Adrenal gland (tissue), 12 donors: ENCODE results near the gene CRNKL1. TPM values are rescaled to one million over a fixed set of nuclear protein-coding genes. Genes with fewer than 3 reads are reported as not detected.

Experiments used
- DNase-seq, 7 donors: peaks; one replicate each; pipeline ENCODE4 v3.0.0-alpha.2; 2019 to 2020
- H3K27ac ChIP-seq, 5 donors: fragments of 200-600 bp; sonication (generic) in 4 of 5; 1 replicate in 3 of 5; 2 replicates in 2 of 5; pipeline versions ENCODE4 v1.5.1 to v1.8.0; 2016 to 2020; ENCODE audit warnings: mild to moderate bottlenecking in 1 of 5
- H3K27me3 ChIP-seq: fragments of 200-600 bp; 2 replicates; pipeline ENCODE4 v1.8.0; 2021
- H3K36me3 ChIP-seq, 2 donors: fragments of 200-600 bp; replicated peaks in 1 of 2; 1 replicate in 1 of 2; 2 replicates in 1 of 2; pipeline versions ENCODE4 v1.5.1 to v1.8.0; 2018 to 2022
- H3K4me1 ChIP-seq, 2 donors: fragments of 200-600 bp; replicated peaks in 1 of 2; 1 replicate in 1 of 2; 2 replicates in 1 of 2; pipeline versions ENCODE4 v1.5.1 to v1.8.0; 2018 to 2021
- H3K4me3 ChIP-seq, 4 donors: fragments of 200-600 bp; sonication (generic) in 3 of 4; one replicate each; pipeline ENCODE4 v1.5.1; 2016 to 2018
- H3K9me3 ChIP-seq, 3 donors: fragments of 200-600 bp; sonication (generic) in 1 of 3; replicated peaks in 1 of 3; 1 replicate in 2 of 3; 2 replicates in 1 of 3; pipeline versions ENCODE4 v1.5.1 to v1.8.0; 2016 to 2021
- CTCF ChIP-seq, 6 experiments: fragments of 450-650 bp in 4 of 6; fragments of 200-600 bp in 2 of 6; sonication (generic) in 1 of 6; IDR thresholded peaks; 1 replicate in 5 of 6; 2 replicates in 1 of 6; pipeline versions ENCODE4 v1.5.1 to v1.8.0; 2016 to 2021; ENCODE audit warnings: antibody characterized with exemption in 6 of 6, mild to moderate bottlenecking in 2 of 6, moderate library complexity in 1 of 6
- POLR2A ChIP-seq, 2 donors: fragments of 450-650 bp; IDR thresholded peaks; one replicate each; pipeline ENCODE4 v1.6.1; 2017; ENCODE audit warnings: antibody characterized with exemption in 2 of 2, mild to moderate bottlenecking in 2 of 2, moderate library complexity in 1 of 2
- WGBS, 4 donors: extraction: QIAGEN DNeasy Blood & Tissue Kit in 2 of 4; methylation state at CpG; one replicate each; pipeline versions ENCODE4 v1.1.5 to v1.1.7; 2013 to 2017; 5-methylcytosine and 5-hydroxymethylcytosine counted together
- intact Hi-C, 2 donors: fragments of 100-400 bp; cut with DNase I; formaldehyde crosslinking; loops; one replicate each; pipeline versions ENCODE4 v1.14.1 to v1.15.0; 2022 to 2023
- polyA plus RNA-seq, 3 donors: library from polyadenylated mRNA; stranded (reverse); fragments of 200-250 nt in 2 of 3; fragments of 350-450 nt in 1 of 3; fragmentation: Illumina TruSeq in 1 of 3; extraction: RNeasy Lipid Tissue Mini Kit (QIAGEN cat#74804) in 1 of 3; gene quantifications; one replicate each; pipeline ENCODE4 v1.2.3, GENCODE V29; 2013 to 2014
- total RNA-seq, 9 donors: library from RNA; depleted of rRNA in 4 of 9; stranded (reverse); fragments of >200 nt in 4 of 9; fragments of 120-200 nt in 1 of 9; fragmentation: NEBNext Ultra II Directional in 1 of 9; extraction: Animal tissue kit (Norgen Biotek cat#: 25700) in 1 of 9; gene quantifications; one replicate each; pipeline versions ENCODE4 v1.1.0 to v1.2.4, GENCODE V29; 2013 to 2023
- donor health status: healthy with polysubstance abuse.
- donor health status: Bipolar disorder and iron deficiency.
- donor health status: DM: yes; HTN: yes; CAD: no.
- donor health status: DM: no; HTN: no; CAD: no.
- donor health status: DM: no; HTN: no; CAD: no.
- donor health status: DM: yes; HTN: yes; CAD: no.

Gene CRNKL1
- total and polyA plus RNA-seq, 12 donors: 9.6 to 32.0 (median 18.7) TPM

DNA sequence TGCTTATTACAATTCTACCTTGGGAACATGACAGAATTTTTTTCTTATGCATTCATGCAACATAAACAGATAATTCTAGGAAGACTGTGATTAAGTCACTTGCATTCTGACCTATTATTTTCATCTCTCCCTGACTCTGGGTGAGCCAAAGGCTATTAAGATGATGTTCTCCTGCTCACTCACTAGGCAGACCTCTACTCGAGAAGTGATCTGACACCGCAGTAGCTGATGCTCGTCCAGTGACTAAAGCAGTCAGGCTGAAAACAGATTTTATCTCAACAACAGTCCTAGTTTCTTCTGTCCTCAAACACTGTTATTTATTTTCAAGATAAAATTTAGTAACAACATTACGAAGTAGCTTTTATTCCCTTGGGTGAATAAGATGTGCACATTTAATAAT lies 17.8 kb downstream of the CRNKL1 start:
- no peak for TF ChIP-seq POLR2A (IDR thresholded peaks at IDR 0.05)
- TF ChIP-seq CTCF (IDR thresholded peaks at IDR 0.05): no peak
- intact Hi-C loops: no loop called here
- H3K9me3 ChIP-seq: no peaks in the 10 kb centered on the region
- 61 to 83% (median 77%) methylated on average over 4 of the region's 4 CpGs for WGBS, 4 donors
- H3K4me1 ChIP-seq: peaks cover 0 to 12% of the 10 kb centered on the region in 2 donors
- no peak for DNase-seq
- H3K36me3 ChIP-seq: peaks cover 0 to 89% of the 10 kb centered on the region in 2 donors
- H3K4me3 ChIP-seq: no peak overlapping the region
- H3K27me3 ChIP-seq: no peaks in the 10 kb centered on the region
- H3K27ac ChIP-seq: peak overlapping the region in 1 of 5 donors; percentile 5

- WGBS, 4 donors: 91 to 93% (median 92%) methylated on average over 5 of the region's 5 CpGs
- DNase-seq: no peak
- intact Hi-C loops: no loop called here
- no peak for TF ChIP-seq CTCF (IDR thresholded peaks at IDR 0.05)
- TF ChIP-seq POLR2A (IDR thresholded peaks at IDR 0.05): no peak
- Histone ChIP-seq H3K27me3 (no peaks in the 10 kb centered on the region), H3K4me3 (no peak overlapping the region), H3K4me1 (peaks cover 0 to 13% of the 10 kb centered on the region in 2 donors), H3K27ac (no peak overlapping the region), H3K9me3 (no peaks in the 10 kb centered on the region), H3K36me3 (peaks cover 0 to 82% of the 10 kb centered on the region in 2 donors)
Observed at GRCh38 chr20:20031790-20032189, 20.5 kb downstream of the CRNKL1 start.

DNA sequence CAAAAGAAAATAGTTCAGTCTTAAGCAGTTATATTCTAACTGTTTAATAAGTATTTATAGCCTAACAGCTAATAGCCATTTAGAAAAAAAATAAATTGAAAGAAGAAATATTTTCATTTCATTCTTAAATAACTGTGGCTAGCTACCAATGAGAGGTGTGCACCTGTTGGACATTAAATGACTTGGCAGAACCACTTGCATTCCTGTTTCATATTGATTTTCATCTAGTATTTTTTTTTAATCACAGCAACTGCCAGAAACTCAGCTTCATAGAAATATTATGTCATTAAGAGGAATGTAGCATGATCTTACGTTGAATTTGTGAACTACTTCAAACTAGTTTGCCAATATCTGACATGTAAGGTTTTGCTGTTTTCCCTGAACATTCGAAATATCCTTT lies 25.0 kb downstream of the CRNKL1 start:
- DNase-seq: no peak
- peaks cover 0 to 14% of the 10 kb centered on the region in 2 donors for H3K4me1 ChIP-seq
- intact Hi-C loops: no loop called here
- TF ChIP-seq POLR2A (IDR thresholded peaks at IDR 0.05): no peak
- TF ChIP-seq CTCF (IDR thresholded peaks at IDR 0.05): no peak
- H3K27me3 ChIP-seq: no peaks in the 10 kb centered on the region
- no peak overlapping the region for H3K27ac ChIP-seq
- H3K4me3 ChIP-seq: no peak overlapping the region
- no peaks in the 10 kb centered on the region for H3K9me3 ChIP-seq
- H3K36me3 ChIP-seq: peaks cover 0 to 52% of the 10 kb centered on the region in 2 donors
- 87 to 96% (median 94%) methylated on average over 2 of the region's 2 CpGs for WGBS, 4 donors

DNA sequence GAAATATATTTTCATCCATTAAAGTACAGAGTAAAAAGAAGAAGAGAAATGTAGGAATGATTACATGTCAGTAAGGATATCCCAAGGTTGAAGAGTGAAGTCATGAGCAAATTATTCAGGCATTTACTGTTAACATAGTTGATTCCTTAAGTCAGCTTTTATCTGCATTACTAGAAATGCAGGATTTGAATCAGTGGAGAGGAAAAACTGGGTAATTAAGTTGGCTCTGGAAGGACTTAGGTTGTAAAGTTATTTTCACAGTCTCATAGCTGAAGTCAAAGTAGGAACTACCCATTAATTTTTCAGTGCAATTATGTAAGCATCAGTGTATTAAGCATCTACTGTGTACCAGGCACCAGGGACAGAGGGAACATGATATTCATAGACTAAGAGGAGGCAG lies 27.3 kb downstream of the CRNKL1 start:
- Histone ChIP-seq H3K4me3 (no peak overlapping the region), H3K27me3 (no peaks in the 10 kb centered on the region), H3K36me3 (peaks cover 0 to 33% of the 10 kb centered on the region in 2 donors), H3K9me3 (no peaks in the 10 kb centered on the region), H3K27ac (peak overlapping the region in 1 of 5 donors; percentile 3), H3K4me1 (peaks cover 0 to 13% of the 10 kb centered on the region in 2 donors)
- DNase-seq: no peak
- TF ChIP-seq CTCF (IDR thresholded peaks at IDR 0.05) (no peak), POLR2A (IDR thresholded peaks at IDR 0.05) (no peak)
- intact Hi-C loops: no loop called here
